GM18526 (cell line): ENCODE results near the gene NEFH.

Experiments used
- POLR2A ChIP-seq: IDR thresholded peaks from 3 replicates; pipeline ENCODE4 v1.6.1; 2011; ENCODE audit not compliant: insufficient read length; ENCODE audit errors: extremely low read depth

NEFH gene

GRCh38 chr22:29480512-29481264 is 670 bp downstream of the NEFH start:
- TF ChIP-seq POLR2A = peak; percentile 33

GRCh38 chr22:29481265-29482000 is 1.4 kb downstream of the NEFH start:
- TF ChIP-seq POLR2A = no peak

DNA sequence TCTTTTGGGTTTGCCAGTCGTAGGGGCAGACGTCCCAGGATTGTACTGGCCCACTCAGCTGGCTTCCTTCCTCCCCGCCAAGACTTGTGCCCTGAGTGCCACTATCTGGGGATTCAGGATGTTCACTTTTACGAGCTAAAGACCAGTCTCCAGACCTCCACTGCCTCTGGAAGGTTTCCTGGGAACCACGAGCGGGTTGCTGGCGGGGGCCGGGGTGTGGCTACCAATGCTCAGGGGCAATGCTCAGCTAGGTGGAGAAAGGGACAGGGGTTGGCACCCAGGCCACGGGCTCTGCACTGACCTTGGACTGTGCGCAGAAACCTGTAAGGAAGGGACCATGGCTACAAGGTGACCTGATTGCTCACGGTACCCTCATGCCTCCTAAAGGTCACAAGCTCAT is 2.2 kb downstream of the NEFH start:
- TF ChIP-seq POLR2A = no peak

- TF ChIP-seq POLR2A = no peak
Observed at GRCh38 chr22:29482726-29483125, 2.7 kb downstream of the NEFH start.

GRCh38 chr22:29483254-29483653 is 3.2 kb downstream of the NEFH start:
- no peak for TF ChIP-seq POLR2A

- no peak for TF ChIP-seq POLR2A
Observed at GRCh38 chr22:29484642-29485041, 4.6 kb downstream of the NEFH start.

- TF ChIP-seq POLR2A = no peak
Observed at GRCh38 chr22:29485448-29485847, 5.4 kb downstream of the NEFH start.

GRCh38 chr22:29487426-29487986 is 7.5 kb downstream of the NEFH start:
- TF ChIP-seq POLR2A = no peak

- no peak for TF ChIP-seq POLR2A
Observed at GRCh38 chr22:29491012-29491411, 11.0 kb downstream of the NEFH start.

DNA sequence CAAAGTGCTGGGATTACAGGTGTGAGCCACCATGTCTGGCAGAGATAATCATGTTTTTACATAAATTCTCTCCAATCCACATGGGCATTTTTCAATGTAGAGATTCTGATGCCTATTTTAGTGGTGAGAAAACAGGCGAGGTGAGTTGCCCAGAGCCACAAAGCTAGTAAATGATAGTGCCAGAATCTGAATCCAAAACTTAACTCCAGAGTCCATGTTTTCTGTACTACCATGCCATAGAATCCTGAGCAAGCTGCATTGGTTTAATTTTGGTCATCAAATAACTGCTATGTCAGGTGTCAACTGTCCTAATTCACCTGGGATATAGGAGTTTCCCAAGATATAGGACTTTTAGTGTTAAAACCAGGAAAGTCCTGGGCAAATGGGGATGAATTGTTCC is 13.6 kb downstream of the NEFH start:
- no peak for TF ChIP-seq POLR2A

DNA sequence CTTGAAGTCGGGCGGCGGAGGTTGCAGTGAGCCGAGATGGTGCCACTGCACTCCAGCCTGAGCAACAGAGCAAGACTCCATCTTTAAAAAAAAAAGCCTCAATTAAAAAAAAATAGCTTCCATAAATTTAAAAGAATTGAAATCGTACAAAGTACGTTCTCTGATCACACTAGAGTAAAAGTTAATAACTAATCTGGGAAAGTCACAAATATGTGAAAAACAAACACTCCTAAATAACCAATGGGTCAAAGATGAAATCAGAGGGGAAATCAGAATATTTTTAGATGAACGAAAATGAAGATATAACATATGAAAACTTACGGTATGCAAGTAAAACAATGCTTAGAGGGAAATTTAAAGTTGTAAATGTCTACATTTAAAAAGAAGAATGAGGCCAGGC is 19.8 kb downstream of the NEFH start:
- no peak for TF ChIP-seq POLR2A

GRCh38 chr22:29503811-29504372 is 23.9 kb downstream of the NEFH start:
- no peak for TF ChIP-seq POLR2A

- TF ChIP-seq POLR2A = no peak
Observed at GRCh38 chr22:29509298-29509697, 29.3 kb downstream of the NEFH start.

DNA sequence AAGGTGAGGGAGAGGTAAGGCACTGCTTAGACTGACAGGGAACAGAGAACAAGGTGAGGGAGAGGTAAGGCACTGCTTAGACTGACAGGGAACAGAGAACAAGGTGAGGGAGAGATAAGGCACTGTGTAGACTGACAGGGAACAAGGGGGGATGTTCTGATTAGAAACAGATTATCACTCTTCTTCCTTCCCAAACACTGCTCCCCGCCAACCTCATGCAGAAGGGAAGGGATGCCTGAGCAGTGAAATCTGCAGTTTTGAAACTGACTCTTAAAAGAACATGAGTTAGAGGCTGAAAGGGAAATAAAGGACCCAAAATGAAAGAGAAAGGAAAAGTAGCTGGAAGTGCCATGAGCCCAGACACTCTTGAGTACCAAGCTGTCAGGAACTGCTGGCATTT is 29.8 kb downstream of the NEFH start:
- no peak for TF ChIP-seq POLR2A

DNA sequence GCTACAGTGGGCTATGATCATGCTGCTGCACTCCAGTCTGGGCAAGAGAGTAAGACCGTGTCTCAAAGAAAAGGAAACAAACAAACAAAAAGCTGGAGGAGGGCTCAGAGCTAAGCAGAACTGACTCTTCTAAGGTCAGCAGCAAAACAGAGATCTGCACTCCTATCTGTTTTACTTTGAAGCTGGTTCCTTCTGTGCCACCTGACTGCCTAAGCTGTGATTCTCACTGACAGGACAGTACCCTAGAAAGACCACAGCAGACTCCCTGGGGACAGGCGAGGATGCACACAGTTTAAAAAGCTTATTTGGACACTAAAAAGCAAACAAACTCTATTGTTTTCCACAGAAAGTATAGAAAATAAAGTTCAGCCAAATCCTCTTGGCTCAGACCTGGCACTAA is 30.5 kb downstream of the NEFH start:
- TF ChIP-seq POLR2A = no peak
